Muscle layer of duodenum (tissue), 2 donors: ENCODE measurements around the gene MZF1.
"Not testable (repeated sequence)": the region's sequence is repeated elsewhere in the genome, so short reads cannot be mapped to it uniquely, and the experiment has no call there.

Experiments used
- H3K27ac ChIP-seq: one replicate; pipeline ENCODE4 v1.7.0; 2013; ENCODE audit warnings: mild to moderate bottlenecking, low read length
- H3K27me3 ChIP-seq: one replicate; pipeline ENCODE4 v1.7.0; 2013; ENCODE audit warnings: low read depth, mild to moderate bottlenecking, control low read depth, low read length
- H3K36me3 ChIP-seq, 2 donors: one replicate each; pipeline ENCODE4 v1.7.0; 2013; ENCODE audit warnings: low read length in 2 of 2, control low read depth in 1 of 2, mild to moderate bottlenecking in 1 of 2; ENCODE audit not compliant: insufficient read depth in 2 of 2, control insufficient read depth in 1 of 2
- H3K4me1 ChIP-seq, 2 donors: one replicate each; pipeline ENCODE4 v1.7.0; 2013; ENCODE audit warnings: low read length in 2 of 2, mild to moderate bottlenecking in 2 of 2, control low read depth in 1 of 2, moderate library complexity in 1 of 2; ENCODE audit not compliant: insufficient read depth in 2 of 2, control insufficient read depth in 1 of 2
- H3K4me3 ChIP-seq, 2 donors: one replicate each; pipeline ENCODE4 v1.7.0; 2013; ENCODE audit warnings: low read length in 2 of 2, low read depth in 1 of 2, mild to moderate bottlenecking in 1 of 2
- H3K9me3 ChIP-seq, 2 donors: one replicate each; pipeline ENCODE4 v1.7.0; 2013; ENCODE audit warnings: low read length in 2 of 2, control low read depth in 1 of 2, mild to moderate bottlenecking in 1 of 2; ENCODE audit not compliant: control insufficient read depth in 1 of 2
- donor health status: healthy.

MZF1 gene

GRCh38 chr19:58543826-58544590 is 29.1 kb downstream of the MZF1 start, which contains the start of gene TRIM28:
TRIM28 (plus strand) TSS chr19:58544064; CDS start chr19:58544758, 694 bp downstream.
- peaks cover 18 to 24% of the 10 kb centered on the region in 2 donors for H3K36me3 ChIP-seq
- no peaks in the 10 kb centered on the region for H3K27me3 ChIP-seq
- H3K9me3 ChIP-seq: no peaks in the 10 kb centered on the region
- peak within 1 kb of the TSS; percentile 88 to 91 for H3K4me3 ChIP-seq
- peaks cover 6 to 23% of the 10 kb centered on the region in 2 donors for H3K4me1 ChIP-seq
- peak within 1 kb of the TSS; percentile 93 for H3K27ac ChIP-seq

- Histone ChIP-seq H3K36me3 (peaks cover 6 to 12% of the 10 kb centered on the region in 2 donors), H3K4me1 (peaks cover 6 to 29% of the 10 kb centered on the region in 2 donors)
- H3K9me3 ChIP-seq, H3K4me3 ChIP-seq, H3K27me3 ChIP-seq, H3K27ac ChIP-seq: not testable (repeated sequence)
These were observed 30.3 kb downstream of the MZF1 start for GRCh38 chr19:58542641-58543372.

DNA sequence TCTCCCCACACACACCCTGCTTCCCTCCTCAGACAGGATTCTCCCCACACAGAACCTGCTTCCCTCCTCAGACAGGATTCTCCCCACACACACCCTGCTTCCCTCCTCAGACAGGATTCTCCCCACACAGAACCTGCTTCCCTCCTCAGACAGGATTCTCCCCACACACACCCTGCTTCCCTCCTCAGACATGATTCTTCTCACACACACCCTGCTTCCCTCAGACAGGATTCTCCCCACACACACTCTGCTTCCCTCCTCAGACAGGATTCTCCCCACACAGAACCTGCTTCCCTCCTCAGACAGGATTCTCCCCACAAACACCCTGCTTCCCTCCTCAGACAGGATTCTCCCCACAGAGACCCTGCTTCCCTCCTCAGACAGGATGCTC is 34.0 kb downstream of the MZF1 start:
- H3K9me3 ChIP-seq, H3K4me1 ChIP-seq, H3K4me3 ChIP-seq, H3K36me3 ChIP-seq, H3K27me3 ChIP-seq, H3K27ac ChIP-seq: not testable (repeated sequence)

GRCh38 chr19:58538257-58539168 is 34.6 kb downstream of the MZF1 start:
- H3K4me3 ChIP-seq: peak overlapping the region in 1 of 2 donors; percentile 35
- H3K9me3 ChIP-seq: no peaks in the 10 kb centered on the region
- peaks cover 4% of the 10 kb centered on the region for H3K27me3 ChIP-seq
- no peaks in the 10 kb centered on the region for H3K36me3 ChIP-seq
- peaks cover 0 to 5% of the 10 kb centered on the region in 2 donors for H3K4me1 ChIP-seq
- H3K27ac ChIP-seq: no peak overlapping the region

- H3K4me3 ChIP-seq: no peak overlapping the region
- peaks cover 0 to 5% of the 10 kb centered on the region in 2 donors for H3K4me1 ChIP-seq
- no peaks in the 10 kb centered on the region for H3K9me3 ChIP-seq
- H3K36me3 ChIP-seq: no peaks in the 10 kb centered on the region
- peaks cover 4% of the 10 kb centered on the region for H3K27me3 ChIP-seq
- H3K27ac ChIP-seq: no peak overlapping the region
These were observed 36.0 kb downstream of the MZF1 start for GRCh38 chr19:58536852-58537798.

DNA sequence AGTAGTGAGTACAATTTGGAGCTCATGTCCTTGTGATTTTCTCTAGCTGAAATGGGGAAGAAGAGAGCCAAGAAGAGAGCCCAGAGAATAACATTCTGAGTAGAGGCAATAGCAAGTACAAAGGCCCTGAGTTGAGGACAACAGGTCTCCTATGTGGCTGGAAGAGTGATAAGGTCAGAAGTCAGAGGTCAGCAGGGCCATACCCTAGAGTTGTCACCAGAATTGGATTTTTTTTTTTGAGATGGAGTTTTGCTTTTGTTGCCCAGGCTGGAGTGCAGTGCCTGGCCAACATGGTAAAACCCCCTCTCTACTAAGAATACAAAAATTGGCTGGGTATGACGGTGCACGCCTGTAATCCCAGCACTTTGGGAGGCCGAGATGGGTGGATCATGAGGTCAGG is 37.3 kb downstream of the MZF1 start:
- H3K9me3 ChIP-seq: no peaks in the 10 kb centered on the region
- H3K4me3 ChIP-seq: no peak overlapping the region
- H3K27me3 ChIP-seq: peaks cover 4% of the 10 kb centered on the region
- H3K36me3 ChIP-seq: no peaks in the 10 kb centered on the region
- H3K27ac ChIP-seq: no peak overlapping the region
- peaks cover 0 to 5% of the 10 kb centered on the region in 2 donors for H3K4me1 ChIP-seq

- no peaks in the 10 kb centered on the region for H3K4me1 ChIP-seq
- no peak overlapping the region for H3K4me3 ChIP-seq
- H3K36me3 ChIP-seq: no peaks in the 10 kb centered on the region
- no peaks in the 10 kb centered on the region for H3K27me3 ChIP-seq
- no peak overlapping the region for H3K27ac ChIP-seq
- no peaks in the 10 kb centered on the region for H3K9me3 ChIP-seq
These were observed 41.9 kb downstream of the MZF1 start for GRCh38 chr19:58531034-58531840.

DNA sequence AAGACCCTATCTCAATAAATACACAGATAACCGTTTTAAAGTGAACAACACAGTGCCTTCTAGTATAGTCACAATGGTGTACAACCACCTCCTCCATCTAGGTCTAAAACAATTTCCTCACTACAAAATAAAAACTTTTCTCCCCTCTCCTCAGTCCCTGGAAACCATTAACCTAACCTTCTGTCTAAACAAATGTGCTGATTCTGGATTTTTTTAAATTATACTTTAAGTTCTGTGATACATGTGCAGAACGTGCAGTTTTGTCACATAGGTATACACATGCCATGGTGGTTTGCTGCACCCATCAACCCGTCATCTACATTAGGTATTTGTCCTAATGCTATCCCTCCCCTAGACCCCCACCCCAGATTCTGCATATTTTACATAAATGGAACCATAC is 43.7 kb downstream of the MZF1 start:
- no peaks in the 10 kb centered on the region for H3K4me1 ChIP-seq
- H3K27me3 ChIP-seq: no peaks in the 10 kb centered on the region
- H3K36me3 ChIP-seq: no peaks in the 10 kb centered on the region
- H3K9me3 ChIP-seq: no peaks in the 10 kb centered on the region
- no peak overlapping the region for H3K4me3 ChIP-seq
- no peak overlapping the region for H3K27ac ChIP-seq

- Histone ChIP-seq H3K4me1 (peaks cover 12 to 13% of the 10 kb centered on the region in 2 donors), H3K27me3 (no peaks in the 10 kb centered on the region), H3K4me3 (no peak overlapping the region), H3K27ac (no peak overlapping the region), H3K36me3 (no peaks in the 10 kb centered on the region), H3K9me3 (no peaks in the 10 kb centered on the region)
These were observed 50.4 kb downstream of the MZF1 start for GRCh38 chr19:58522709-58523108.

DNA sequence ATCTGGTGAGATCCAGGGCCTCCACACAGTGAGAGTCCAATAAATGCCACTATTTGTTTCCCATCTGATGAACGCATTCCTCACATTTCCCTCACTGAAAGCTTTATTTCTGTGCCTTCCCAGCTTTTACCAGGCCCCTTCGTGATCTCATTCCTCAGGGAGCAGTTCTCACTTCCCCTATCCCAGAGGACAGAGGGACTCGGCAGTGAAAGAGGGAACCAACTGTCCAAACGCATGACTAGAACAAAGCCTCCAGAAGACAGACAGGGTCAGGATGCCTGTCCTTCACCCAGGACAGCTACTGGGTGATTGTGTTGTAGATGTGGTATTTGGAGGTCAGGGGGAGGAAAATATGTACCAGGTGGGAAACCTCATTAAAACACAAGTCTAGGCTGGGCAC is 51.5 kb downstream of the MZF1 start:
- Histone ChIP-seq H3K36me3 (peaks cover 0 to 7% of the 10 kb centered on the region in 2 donors), H3K27me3 (no peaks in the 10 kb centered on the region), H3K4me3 (no peak overlapping the region), H3K4me1 (peaks cover 13 to 22% of the 10 kb centered on the region in 2 donors), H3K27ac (no peak overlapping the region), H3K9me3 (no peaks in the 10 kb centered on the region)
